ENCODE measurements around the gene GGA3.

DNA sequence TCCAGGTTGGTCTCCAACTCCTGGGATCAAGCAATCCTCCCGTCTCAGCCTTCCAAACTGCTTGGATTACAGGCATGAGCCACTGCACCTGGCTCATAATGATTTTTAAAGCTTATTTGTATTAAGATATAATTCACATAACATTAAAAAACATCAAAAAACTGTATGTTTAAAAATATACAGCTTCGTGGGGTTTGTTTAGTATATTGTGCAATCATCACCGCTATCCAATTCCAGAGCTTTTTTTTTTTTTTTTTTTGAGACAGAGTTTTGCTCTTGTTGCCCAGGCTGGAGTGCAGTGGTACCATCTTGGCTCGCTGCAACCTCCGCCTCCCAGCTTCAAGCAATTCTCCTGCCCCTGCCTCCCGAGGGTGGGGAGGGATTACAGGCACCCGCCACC lies 38.9 kb upstream of the GGA3 start:
- TF ChIP-seq TARDBP (IDR thresholded peaks at IDR 0.05; ENCODE audit: borderline replicate concordance), result no peak
- TF ChIP-seq POLR2A (IDR thresholded peaks at IDR 0.05; ENCODE audit: low read depth, low read length), result no peak
- no peak for TF ChIP-seq MYB (IDR thresholded peaks at IDR 0.05; ENCODE audit: borderline replicate concordance, low read depth, low read length)
- TF ChIP-seq CTCF (IDR thresholded peaks at IDR 0.05 in 2 of 3, conservative IDR thresholded peaks at IDR 0.05 in 1 of 3; ENCODE audit: control insufficient read depth in 2 of 3, extremely low read depth in 1 of 3, insufficient read depth in 1 of 3, low read depth in 3 of 3, low read length in 3 of 3), result no peak

Measured in GM12878 (cell line).